ENCODE results near the gene FANCE. TPM values are rescaled to one million over a fixed set of nuclear protein-coding genes. Genes with fewer than 3 reads are reported as not detected.

The FANCE gene
- polyA plus RNA-seq, 1 donor (not counting 4 experiments of a cell fraction or from before 2014, with no cell fraction given) = 6.4 TPM

GRCh38 chr6:35419961-35420360 lies 32.2 kb upstream of the FANCE start:
- FAIRE-seq = no peak
- dilution Hi-C loops (cut with MboI; ENCODE audit: extremely low pct_ligation_motif_present, low sequenced_read_pairs) = no loop called here
- no peak overlapping the region for H3K9ac ChIP-seq (ENCODE audit: control insufficient read depth, extremely low read depth, insufficient read depth, low read length)

GRCh38 chr6:35425284-35425683 lies 26.9 kb upstream of the FANCE start:
- H3K79me2 ChIP-seq (ENCODE audit: control insufficient read depth, insufficient read depth, low read length) = no peaks in the 10 kb centered on the region
- FAIRE-seq = peak; percentile 70
- H3K4me3 ChIP-seq (ENCODE audit: control insufficient read depth in 2 of 3, extremely low read depth in 1 of 3, insufficient read depth in 2 of 3, low read depth in 1 of 3, low read length in 3 of 3) = no peak overlapping the region
- no peaks in the 10 kb centered on the region for H4K20me1 ChIP-seq (ENCODE audit: control insufficient read depth, extremely low read depth, insufficient read depth, low read length)
- no peak for TF ChIP-seq EZH2 (IDR thresholded peaks at IDR 0.05; ENCODE audit: low read length)
- TF ChIP-seq, protein P1, sequence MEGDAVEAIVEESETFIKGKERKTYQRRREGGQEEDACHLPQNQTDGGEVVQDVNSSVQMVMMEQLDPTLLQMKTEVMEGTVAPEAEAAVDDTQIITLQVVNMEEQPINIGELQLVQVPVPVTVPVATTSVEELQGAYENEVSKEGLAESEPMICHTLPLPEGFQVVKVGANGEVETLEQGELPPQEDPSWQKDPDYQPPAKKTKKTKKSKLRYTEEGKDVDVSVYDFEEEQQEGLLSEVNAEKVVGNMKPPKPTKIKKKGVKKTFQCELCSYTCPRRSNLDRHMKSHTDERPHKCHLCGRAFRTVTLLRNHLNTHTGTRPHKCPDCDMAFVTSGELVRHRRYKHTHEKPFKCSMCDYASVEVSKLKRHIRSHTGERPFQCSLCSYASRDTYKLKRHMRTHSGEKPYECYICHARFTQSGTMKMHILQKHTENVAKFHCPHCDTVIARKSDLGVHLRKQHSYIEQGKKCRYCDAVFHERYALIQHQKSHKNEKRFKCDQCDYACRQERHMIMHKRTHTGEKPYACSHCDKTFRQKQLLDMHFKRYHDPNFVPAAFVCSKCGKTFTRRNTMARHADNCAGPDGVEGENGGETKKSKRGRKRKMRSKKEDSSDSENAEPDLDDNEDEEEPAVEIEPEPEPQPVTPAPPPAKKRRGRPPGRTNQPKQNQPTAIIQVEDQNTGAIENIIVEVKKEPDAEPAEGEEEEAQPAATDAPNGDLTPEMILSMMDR (optimal IDR thresholded peaks at IDR 0.05 in 1 of 3, IDR thresholded peaks at IDR 0.05 in 1 of 3, conservative IDR thresholded peaks at IDR 0.05 in 1 of 3; ENCODE audit: extremely low read depth in 1 of 3, insufficient read depth in 2 of 3, low read length in 3 of 3) = no peak
- H3K4me1 ChIP-seq (ENCODE audit: control insufficient read depth, extremely low read depth, insufficient read depth, low read length) = peaks cover 20% of the 10 kb centered on the region
- peak overlapping the region; percentile 25 for H3K9ac ChIP-seq (ENCODE audit: control insufficient read depth, extremely low read depth, insufficient read depth, low read length)
- peaks cover 2% of the 10 kb centered on the region for H3K9me1 ChIP-seq (ENCODE audit: control insufficient read depth, extremely low read depth, insufficient read depth, low read length)
- dilution Hi-C loops (cut with MboI; ENCODE audit: extremely low pct_ligation_motif_present, low sequenced_read_pairs) = no loop called here
- H3K4me2 ChIP-seq (ENCODE audit: control insufficient read depth, extremely low read depth, insufficient read depth, low read depth, low read length) = peak overlapping the region; percentile 31
- H3K27ac ChIP-seq (ENCODE audit: control insufficient read depth, insufficient read depth, low read length) = peak overlapping the region; percentile 18
- peaks cover 15% of the 10 kb centered on the region for H3K9me3 ChIP-seq (ENCODE audit: control insufficient read depth, low read depth, low read length)
- peaks cover 32 to 37% of the 10 kb centered on the region in 2 experiments for H3K36me3 ChIP-seq (ENCODE audit: control insufficient read depth in 2 of 2, extremely low read depth in 1 of 2, insufficient read depth in 2 of 2, low read length in 2 of 2)
- no peak for DNase-seq (ENCODE audit: low read depth, low spot score)
- no peak overlapping the region for H2AFZ ChIP-seq (ENCODE audit: control insufficient read depth, low read length)
- H3K27me3 ChIP-seq (ENCODE audit: control insufficient read depth, extremely low read depth, insufficient read depth, low read length) = no peaks in the 10 kb centered on the region

More at GRCh38 chr6:35419961-35420360, 32.2 kb upstream of the FANCE start:
- no peak for DNase-seq (ENCODE audit: low read depth, low spot score)
- TF ChIP-seq, protein P1 (optimal IDR thresholded peaks at IDR 0.05 in 1 of 3, IDR thresholded peaks at IDR 0.05 in 1 of 3, conservative IDR thresholded peaks at IDR 0.05 in 1 of 3; ENCODE audit: extremely low read depth in 1 of 3, insufficient read depth in 2 of 3, low read length in 3 of 3) = no peak
- no peak for TF ChIP-seq EZH2 (IDR thresholded peaks at IDR 0.05; ENCODE audit: low read length)
- H2AFZ ChIP-seq (ENCODE audit: control insufficient read depth, low read length) = no peak overlapping the region
- H3K27me3 ChIP-seq (ENCODE audit: control insufficient read depth, extremely low read depth, insufficient read depth, low read length) = no peaks in the 10 kb centered on the region
- H3K4me2 ChIP-seq (ENCODE audit: control insufficient read depth, extremely low read depth, insufficient read depth, low read depth, low read length) = no peak overlapping the region
- H3K4me1 ChIP-seq (ENCODE audit: control insufficient read depth, extremely low read depth, insufficient read depth, low read length) = peaks cover 4% of the 10 kb centered on the region
- H3K79me2 ChIP-seq (ENCODE audit: control insufficient read depth, insufficient read depth, low read length) = peaks cover 3% of the 10 kb centered on the region
- peaks cover under 1% of the 10 kb centered on the region for H4K20me1 ChIP-seq (ENCODE audit: control insufficient read depth, extremely low read depth, insufficient read depth, low read length)
- H3K9me1 ChIP-seq (ENCODE audit: control insufficient read depth, extremely low read depth, insufficient read depth, low read length) = no peaks in the 10 kb centered on the region
- peaks cover 35 to 39% of the 10 kb centered on the region in 2 experiments for H3K36me3 ChIP-seq (ENCODE audit: control insufficient read depth in 2 of 2, extremely low read depth in 1 of 2, insufficient read depth in 2 of 2, low read length in 2 of 2)
- H3K9me3 ChIP-seq (ENCODE audit: control insufficient read depth, low read depth, low read length) = no peaks in the 10 kb centered on the region
- H3K4me3 ChIP-seq (ENCODE audit: control insufficient read depth in 2 of 3, extremely low read depth in 1 of 3, insufficient read depth in 2 of 3, low read depth in 1 of 3, low read length in 3 of 3) = no peak overlapping the region
- H3K27ac ChIP-seq (ENCODE audit: control insufficient read depth, insufficient read depth, low read length) = no peak overlapping the region
